Neural cell (in vitro differentiated cells): ENCODE data around the gene RIPPLY1.

Experiments
- EP300 ChIP-seq: fragments of 450-650 bp; conservative IDR thresholded peaks from 2 replicates; pipeline ENCODE4 v1.6.1; 2014; ENCODE audit warnings: antibody characterized with exemption, mild to moderate bottlenecking, moderate library complexity; ENCODE audit not compliant: poor library complexity, severe bottlenecking
- EZH2 ChIP-seq: fragments of 200-600, 300-800 bp; shearing (Covaris generic), sonication (generic); IDR thresholded peaks from 2 replicates; pipeline ENCODE4 v1.6.1; 2014; ENCODE audit warnings: antibody characterized with exemption, low read length, borderline replicate concordance, mild to moderate bottlenecking; ENCODE audit not compliant: insufficient read depth, poor library complexity, severe bottlenecking
- MXI1 ChIP-seq: fragments of 450-650 bp; conservative IDR thresholded peaks from 2 replicates; pipeline ENCODE4 v1.6.1; 2014; ENCODE audit warnings: antibody characterized with exemption, mild to moderate bottlenecking; ENCODE audit not compliant: poor library complexity, severe bottlenecking
- POLR2AphosphoS5 ChIP-seq: IDR thresholded peaks from 2 replicates; pipeline ENCODE4 v1.6.1; 2012
- RAD21 ChIP-seq: fragments of 450-650 bp; conservative IDR thresholded peaks from 2 replicates; pipeline ENCODE4 v1.6.1; 2014; ENCODE audit warnings: antibody characterized with exemption, mild to moderate bottlenecking, moderate library complexity
- SMC3 ChIP-seq: fragments of 450-650 bp; conservative IDR thresholded peaks from 2 replicates; pipeline ENCODE4 v1.6.1; 2014; ENCODE audit warnings: antibody characterized with exemption, mild to moderate bottlenecking, moderate library complexity; ENCODE audit not compliant: poor library complexity
- TAF1 ChIP-seq: IDR thresholded peaks from 2 replicates; pipeline ENCODE4 v1.6.1; 2012; ENCODE audit warnings: low read depth
- TF ChIP-seq, protein P1 (sequence below): fragments of 450-650 bp; IDR thresholded peaks from 2 replicates; pipeline ENCODE4 v1.5.1; 2014; ENCODE audit warnings: antibody characterized with exemption, mild to moderate bottlenecking, moderate library complexity; ENCODE audit not compliant: poor library complexity, severe bottlenecking
- TF ChIP-seq, protein P2 (sequence below): IDR thresholded peaks from 2 replicates; pipeline ENCODE4 v1.6.1; 2012; ENCODE audit warnings: borderline replicate concordance

- TF ChIP-seq, protein P1, sequence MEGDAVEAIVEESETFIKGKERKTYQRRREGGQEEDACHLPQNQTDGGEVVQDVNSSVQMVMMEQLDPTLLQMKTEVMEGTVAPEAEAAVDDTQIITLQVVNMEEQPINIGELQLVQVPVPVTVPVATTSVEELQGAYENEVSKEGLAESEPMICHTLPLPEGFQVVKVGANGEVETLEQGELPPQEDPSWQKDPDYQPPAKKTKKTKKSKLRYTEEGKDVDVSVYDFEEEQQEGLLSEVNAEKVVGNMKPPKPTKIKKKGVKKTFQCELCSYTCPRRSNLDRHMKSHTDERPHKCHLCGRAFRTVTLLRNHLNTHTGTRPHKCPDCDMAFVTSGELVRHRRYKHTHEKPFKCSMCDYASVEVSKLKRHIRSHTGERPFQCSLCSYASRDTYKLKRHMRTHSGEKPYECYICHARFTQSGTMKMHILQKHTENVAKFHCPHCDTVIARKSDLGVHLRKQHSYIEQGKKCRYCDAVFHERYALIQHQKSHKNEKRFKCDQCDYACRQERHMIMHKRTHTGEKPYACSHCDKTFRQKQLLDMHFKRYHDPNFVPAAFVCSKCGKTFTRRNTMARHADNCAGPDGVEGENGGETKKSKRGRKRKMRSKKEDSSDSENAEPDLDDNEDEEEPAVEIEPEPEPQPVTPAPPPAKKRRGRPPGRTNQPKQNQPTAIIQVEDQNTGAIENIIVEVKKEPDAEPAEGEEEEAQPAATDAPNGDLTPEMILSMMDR, result no peak
- TF ChIP-seq, protein P2, sequence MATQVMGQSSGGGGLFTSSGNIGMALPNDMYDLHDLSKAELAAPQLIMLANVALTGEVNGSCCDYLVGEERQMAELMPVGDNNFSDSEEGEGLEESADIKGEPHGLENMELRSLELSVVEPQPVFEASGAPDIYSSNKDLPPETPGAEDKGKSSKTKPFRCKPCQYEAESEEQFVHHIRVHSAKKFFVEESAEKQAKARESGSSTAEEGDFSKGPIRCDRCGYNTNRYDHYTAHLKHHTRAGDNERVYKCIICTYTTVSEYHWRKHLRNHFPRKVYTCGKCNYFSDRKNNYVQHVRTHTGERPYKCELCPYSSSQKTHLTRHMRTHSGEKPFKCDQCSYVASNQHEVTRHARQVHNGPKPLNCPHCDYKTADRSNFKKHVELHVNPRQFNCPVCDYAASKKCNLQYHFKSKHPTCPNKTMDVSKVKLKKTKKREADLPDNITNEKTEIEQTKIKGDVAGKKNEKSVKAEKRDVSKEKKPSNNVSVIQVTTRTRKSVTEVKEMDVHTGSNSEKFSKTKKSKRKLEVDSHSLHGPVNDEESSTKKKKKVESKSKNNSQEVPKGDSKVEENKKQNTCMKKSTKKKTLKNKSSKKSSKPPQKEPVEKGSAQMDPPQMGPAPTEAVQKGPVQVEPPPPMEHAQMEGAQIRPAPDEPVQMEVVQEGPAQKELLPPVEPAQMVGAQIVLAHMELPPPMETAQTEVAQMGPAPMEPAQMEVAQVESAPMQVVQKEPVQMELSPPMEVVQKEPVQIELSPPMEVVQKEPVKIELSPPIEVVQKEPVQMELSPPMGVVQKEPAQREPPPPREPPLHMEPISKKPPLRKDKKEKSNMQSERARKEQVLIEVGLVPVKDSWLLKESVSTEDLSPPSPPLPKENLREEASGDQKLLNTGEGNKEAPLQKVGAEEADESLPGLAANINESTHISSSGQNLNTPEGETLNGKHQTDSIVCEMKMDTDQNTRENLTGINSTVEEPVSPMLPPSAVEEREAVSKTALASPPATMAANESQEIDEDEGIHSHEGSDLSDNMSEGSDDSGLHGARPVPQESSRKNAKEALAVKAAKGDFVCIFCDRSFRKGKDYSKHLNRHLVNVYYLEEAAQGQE, result no peak
- no peak for TF ChIP-seq SMC3
- TF ChIP-seq MXI1, result no peak
- no peak for TF ChIP-seq TAF1
- TF ChIP-seq EZH2, result no peak
- no peak for TF ChIP-seq RAD21
- TF ChIP-seq EP300, result no peak
- TF ChIP-seq POLR2AphosphoS5, result no peak
Observed at GRCh38 chrX:106928227-106928626, 25.1 kb upstream of the RIPPLY1 start.
